ENCODE data around the gene ABCC8. TPM values are rescaled to one million over a fixed set of nuclear protein-coding genes. Genes with fewer than 3 reads are reported as not detected.
A peak's percentile ranks its signal among the peaks of the same experiment; 100 is the strongest.

The ABCC8 gene
- total and polyA plus RNA-seq, 9 of the 15 experiments (the other 6 are each of a cell fraction or from before 2014, with no cell fraction given), result not detected

DNA sequence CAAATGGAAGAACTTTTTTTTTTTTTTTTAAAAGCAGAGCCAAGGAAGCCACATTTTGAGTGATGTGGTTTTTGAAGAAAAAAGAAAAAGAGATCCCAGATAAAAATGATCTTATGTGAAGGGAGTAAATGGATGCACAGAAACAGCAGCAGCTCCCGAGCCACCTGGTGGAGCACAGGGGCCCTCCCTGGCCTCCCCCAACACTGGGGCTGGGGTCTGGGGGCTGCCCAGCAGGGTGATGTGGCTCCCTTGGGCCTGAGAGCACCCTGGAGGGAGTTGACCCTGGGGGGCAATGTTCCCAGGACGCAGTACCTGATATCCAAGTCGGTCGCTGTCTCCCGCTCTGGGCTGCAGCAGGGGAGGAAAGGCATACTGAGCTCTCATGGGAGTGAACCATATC, 61.7 kb downstream of the ABCC8 start:
- 15% methylated on average over 5 of the region's 5 CpGs for WGBS (ENCODE audit: insufficient coverage, low coverage, missing lambda C conversion rate)

DNA sequence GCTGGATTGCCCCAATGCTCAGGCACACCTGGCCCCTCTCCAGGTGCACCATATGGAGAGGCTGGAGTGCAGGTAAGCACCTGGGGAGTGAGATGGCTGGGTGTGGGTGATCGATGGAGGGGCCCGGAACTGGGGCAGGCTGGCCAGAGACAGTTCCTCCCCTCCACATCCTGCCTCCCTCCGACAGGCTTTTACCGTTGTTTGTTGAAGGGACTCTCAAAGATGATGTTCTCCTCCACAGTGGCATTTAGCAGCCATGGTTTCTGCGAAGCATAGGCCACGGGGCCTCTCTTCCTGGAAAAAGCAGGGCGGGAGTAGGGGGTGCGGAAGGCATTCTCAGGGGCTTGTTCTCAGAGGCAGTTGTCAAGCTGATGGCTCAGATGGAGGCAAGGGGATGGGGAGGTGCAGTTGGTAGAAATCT, 62.3 kb downstream of the ABCC8 start:
- ChIA-PET POLR2A (interaction anchor here (0.6 to 1.2 kb wide), 2 partner anchors 15 to 32 kb away, joined by 3 to 5 read pairs; no protein-coding TSS in a partner anchor), CTCF (ENCODE audit: low intra/inter-chr PET ratio) (no interaction called here)
- H4K20me1 ChIP-seq (replicated peaks; ENCODE audit: control insufficient read depth, insufficient read depth, low read length), result no peaks in the 10 kb centered on the region
- no peaks in the 10 kb centered on the region for H3K79me2 ChIP-seq (ENCODE audit: control insufficient read depth, insufficient read depth, low read length)
- no peaks in the 10 kb centered on the region for H3K36me3 ChIP-seq (ENCODE audit: control insufficient read depth, insufficient read depth, low read length)
- H3K4me3 ChIP-seq, result no peak overlapping the region
- no peaks in the 10 kb centered on the region for H3K4me1 ChIP-seq (replicated peaks in 1 of 2; ENCODE audit: control insufficient read depth in 2 of 2, insufficient read depth in 2 of 2, low read length in 2 of 2)
- BruUV-seq (replicated peaks), result no TSS peak
- no peak for DNase-seq (ENCODE audit: extremely low read depth in 1 of 4, low spot score in 3 of 4)
- H3K4me2 ChIP-seq (ENCODE audit: insufficient read depth, low read length), result no peak overlapping the region
- 0% methylated on average over 6 of the region's 8 CpGs for WGBS (ENCODE audit: insufficient coverage, low coverage, missing lambda C conversion rate)
- no peak for FAIRE-seq
- no peaks in the 10 kb centered on the region for H3K9me3 ChIP-seq (replicated peaks; ENCODE audit: control insufficient read depth, insufficient read depth, low read depth, low read length)
- intact Hi-C loops (cut with micrococcal nuclease) (no loop called here), in situ Hi-C loops (cut with MboI) (no loop called here)
- no peak overlapping the region for H3K27ac ChIP-seq (ENCODE audit: extremely low read depth, low read depth, low read length)
- H3K9ac ChIP-seq (ENCODE audit: insufficient read depth in 1 of 2, low read depth in 2 of 2, low read length in 2 of 2), result no peak overlapping the region
- no peaks in the 10 kb centered on the region for H3K9me1 ChIP-seq (ENCODE audit: control insufficient read depth, insufficient read depth, low read length)
- peaks cover 8 to 61% of the 10 kb centered on the region in 2 experiments; a peak in 4 of 5 replicates for H3K27me3 ChIP-seq (ENCODE audit: control insufficient read depth in 2 of 2, insufficient read depth in 2 of 2, low read length in 2 of 2)
- ATAC-seq, result peak; percentile 50
- H2AFZ ChIP-seq (ENCODE audit: low read depth, low read length), result no peak overlapping the region
- TF ChIP-seq MIER1 (IDR thresholded peaks at IDR 0.05; ENCODE audit: low read depth) (no peak), CBFA2T3 (IDR thresholded peaks at IDR 0.05) (peak; percentile 50), ZFPM2 (CRISPR knock-in tag; IDR thresholded peaks at IDR 0.05) (no peak), HNRNPLL (IDR thresholded peaks at IDR 0.05; ENCODE audit: low read depth, low read length, poor library complexity, severe bottlenecking) (no peak), GABPA (tag; conservative IDR thresholded peaks at IDR 0.05; ENCODE audit: low read depth) (no peak), KLF10 (CRISPR knock-in tag; IDR thresholded peaks at IDR 0.05) (no peak), TCF3 (CRISPR knock-in tag; IDR thresholded peaks at IDR 0.05) (peak; percentile 26; the same call in 1 of the 2 replicates), DDX20 (tag; IDR thresholded peaks at IDR 0.05; ENCODE audit: low read depth) (no peak)
- TF ChIP-seq, protein P1, sequence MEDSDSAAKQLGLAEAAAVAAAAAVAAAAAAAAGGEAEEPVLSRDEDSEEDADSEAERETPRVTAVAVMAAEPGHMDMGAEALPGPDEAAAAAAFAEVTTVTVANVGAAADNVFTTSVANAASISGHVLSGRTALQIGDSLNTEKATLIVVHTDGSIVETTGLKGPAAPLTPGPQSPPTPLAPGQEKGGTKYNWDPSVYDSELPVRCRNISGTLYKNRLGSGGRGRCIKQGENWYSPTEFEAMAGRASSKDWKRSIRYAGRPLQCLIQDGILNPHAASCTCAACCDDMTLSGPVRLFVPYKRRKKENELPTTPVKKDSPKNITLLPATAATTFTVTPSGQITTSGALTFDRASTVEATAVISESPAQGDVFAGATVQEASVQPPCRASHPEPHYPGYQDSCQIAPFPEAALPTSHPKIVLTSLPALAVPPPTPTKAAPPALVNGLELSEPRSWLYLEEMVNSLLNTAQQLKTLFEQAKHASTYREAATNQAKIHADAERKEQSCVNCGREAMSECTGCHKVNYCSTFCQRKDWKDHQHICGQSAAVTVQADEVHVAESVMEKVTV (CRISPR knock-in tag; IDR thresholded peaks at IDR 0.05), result no peak
- TF ChIP-seq, protein P2, sequence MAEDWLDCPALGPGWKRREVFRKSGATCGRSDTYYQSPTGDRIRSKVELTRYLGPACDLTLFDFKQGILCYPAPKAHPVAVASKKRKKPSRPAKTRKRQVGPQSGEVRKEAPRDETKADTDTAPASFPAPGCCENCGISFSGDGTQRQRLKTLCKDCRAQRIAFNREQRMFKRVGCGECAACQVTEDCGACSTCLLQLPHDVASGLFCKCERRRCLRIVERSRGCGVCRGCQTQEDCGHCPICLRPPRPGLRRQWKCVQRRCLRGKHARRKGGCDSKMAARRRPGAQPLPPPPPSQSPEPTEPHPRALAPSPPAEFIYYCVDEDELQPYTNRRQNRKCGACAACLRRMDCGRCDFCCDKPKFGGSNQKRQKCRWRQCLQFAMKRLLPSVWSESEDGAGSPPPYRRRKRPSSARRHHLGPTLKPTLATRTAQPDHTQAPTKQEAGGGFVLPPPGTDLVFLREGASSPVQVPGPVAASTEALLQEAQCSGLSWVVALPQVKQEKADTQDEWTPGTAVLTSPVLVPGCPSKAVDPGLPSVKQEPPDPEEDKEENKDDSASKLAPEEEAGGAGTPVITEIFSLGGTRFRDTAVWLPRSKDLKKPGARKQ (CRISPR knock-in tag; IDR thresholded peaks at IDR 0.05), result no peak

More for the DNA sequence above, 61.7 kb downstream of the ABCC8 start:
- no peaks in the 10 kb centered on the region for H3K36me3 ChIP-seq (ENCODE audit: control insufficient read depth, insufficient read depth, low read length)
- DNase-seq (ENCODE audit: extremely low read depth in 1 of 4, low spot score in 3 of 4) (no peak), FAIRE-seq (no peak), ATAC-seq (no peak)
- no peaks in the 10 kb centered on the region for H3K9me3 ChIP-seq (replicated peaks; ENCODE audit: control insufficient read depth, insufficient read depth, low read depth, low read length)
- no peak overlapping the region for H3K4me2 ChIP-seq (ENCODE audit: insufficient read depth, low read length)
- peaks cover 10 to 62% of the 10 kb centered on the region in 2 experiments; a peak in 4 of 5 replicates for H3K27me3 ChIP-seq (ENCODE audit: control insufficient read depth in 2 of 2, insufficient read depth in 2 of 2, low read length in 2 of 2)
- H4K20me1 ChIP-seq (replicated peaks; ENCODE audit: control insufficient read depth, insufficient read depth, low read length), result no peaks in the 10 kb centered on the region
- in situ Hi-C loops (cut with MboI), result no loop called here
- no peak overlapping the region for H3K27ac ChIP-seq (ENCODE audit: extremely low read depth, low read depth, low read length)
- H3K9me1 ChIP-seq (ENCODE audit: control insufficient read depth, insufficient read depth, low read length), result no peaks in the 10 kb centered on the region
- no peak overlapping the region for H3K9ac ChIP-seq (ENCODE audit: insufficient read depth in 1 of 2, low read depth in 2 of 2, low read length in 2 of 2)
- TF ChIP-seq, protein P3, sequence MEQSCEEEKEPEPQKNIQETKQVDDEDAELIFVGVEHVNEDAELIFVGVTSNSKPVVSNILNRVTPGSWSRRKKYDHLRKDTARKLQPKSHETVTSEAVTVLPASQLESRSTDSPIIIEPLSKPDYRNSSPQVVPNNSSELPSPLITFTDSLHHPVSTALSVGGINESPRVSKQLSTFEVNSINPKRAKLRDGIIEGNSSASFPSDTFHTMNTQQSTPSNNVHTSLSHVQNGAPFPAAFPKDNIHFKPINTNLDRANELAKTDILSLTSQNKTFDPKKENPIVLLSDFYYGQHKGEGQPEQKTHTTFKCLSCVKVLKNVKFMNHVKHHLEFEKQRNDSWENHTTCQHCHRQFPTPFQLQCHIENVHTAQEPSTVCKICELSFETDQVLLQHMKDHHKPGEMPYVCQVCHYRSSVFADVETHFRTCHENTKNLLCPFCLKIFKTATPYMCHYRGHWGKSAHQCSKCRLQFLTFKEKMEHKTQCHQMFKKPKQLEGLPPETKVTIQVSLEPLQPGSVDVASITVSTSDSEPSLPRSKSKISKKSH (CRISPR knock-in tag; IDR thresholded peaks at IDR 0.05), result no peak
- ChIA-PET POLR2A (interaction anchor here (0.6 to 0.7 kb wide), 2 partner anchors 29 to 104 kb away, joined by 3 to 4 read pairs; no protein-coding TSS in a partner anchor), CTCF (ENCODE audit: low intra/inter-chr PET ratio) (no interaction called here)
- intact Hi-C loops (cut with micrococcal nuclease), result no loop called here
- BruUV-seq (replicated peaks), result no TSS peak
- H2AFZ ChIP-seq (ENCODE audit: low read depth, low read length), result no peak overlapping the region
- no peaks in the 10 kb centered on the region for H3K4me1 ChIP-seq (replicated peaks in 1 of 2; ENCODE audit: control insufficient read depth in 2 of 2, insufficient read depth in 2 of 2, low read length in 2 of 2)
- no peak overlapping the region for H3K4me3 ChIP-seq
- no peaks in the 10 kb centered on the region for H3K79me2 ChIP-seq (ENCODE audit: control insufficient read depth, insufficient read depth, low read length)
